ENCODE measurements around the gene ANO8.
"Not testable (repeated sequence)": the region's sequence is repeated elsewhere in the genome, so short reads cannot be mapped to it uniquely, and the experiment has no call there.

The ANO8 gene

GRCh38 chr19:17282488-17283125 lies 52.0 kb downstream of the ANO8 start:
- no peak for DNase-seq

DNA sequence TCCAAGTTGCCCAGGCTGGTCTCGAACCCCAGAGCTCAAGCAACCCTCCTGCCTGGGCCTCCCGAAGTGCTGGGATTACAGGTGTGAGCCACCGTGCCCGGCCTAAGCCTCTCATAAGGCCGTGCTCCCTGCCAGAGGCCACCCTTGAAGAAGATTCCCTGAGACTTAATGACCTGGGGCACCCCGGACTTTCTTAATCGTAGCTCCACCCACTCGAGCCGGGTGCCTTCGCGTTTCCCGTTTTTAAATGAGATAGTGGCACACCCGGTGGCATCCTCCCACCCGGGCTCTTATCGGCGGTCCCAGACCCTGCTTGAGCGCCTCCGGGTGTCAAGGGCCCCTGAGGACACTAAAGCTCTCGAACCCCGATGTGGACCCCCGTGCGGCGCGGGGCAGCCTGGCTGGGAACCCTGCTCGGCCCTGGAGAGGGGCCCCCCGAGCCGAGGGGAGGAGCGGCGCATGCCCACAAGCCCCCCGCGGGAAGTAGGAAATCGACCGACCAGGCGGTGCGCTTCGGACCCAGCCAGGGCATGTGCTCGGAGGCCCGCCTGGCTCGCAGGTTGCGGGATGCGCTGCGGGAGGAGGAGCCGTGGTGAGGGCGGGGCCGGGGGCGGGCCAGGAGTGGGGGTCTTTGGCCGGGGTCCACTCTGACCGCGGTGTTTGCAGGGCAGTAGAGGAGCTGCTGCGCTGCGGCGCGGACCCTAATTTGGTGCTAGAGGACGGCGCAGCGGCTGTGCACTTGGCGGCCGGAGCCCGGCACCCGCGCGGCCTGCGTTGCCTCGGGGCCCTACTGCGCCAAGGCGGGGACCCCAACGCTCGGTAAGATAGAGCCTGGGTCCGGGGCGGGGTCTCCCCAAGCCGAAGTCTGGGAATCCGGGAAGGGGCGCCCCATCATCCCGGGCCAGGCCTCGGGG lies 53.0 kb downstream of the ANO8 start, which contains the start of gene ANKLE1:
Gene ANKLE1 (plus strand): TSS at position 511 of the 914 bp plus-strand sequence. CDS start 20 bp downstream, at position 531.
- DNase-seq = no peak

DNA sequence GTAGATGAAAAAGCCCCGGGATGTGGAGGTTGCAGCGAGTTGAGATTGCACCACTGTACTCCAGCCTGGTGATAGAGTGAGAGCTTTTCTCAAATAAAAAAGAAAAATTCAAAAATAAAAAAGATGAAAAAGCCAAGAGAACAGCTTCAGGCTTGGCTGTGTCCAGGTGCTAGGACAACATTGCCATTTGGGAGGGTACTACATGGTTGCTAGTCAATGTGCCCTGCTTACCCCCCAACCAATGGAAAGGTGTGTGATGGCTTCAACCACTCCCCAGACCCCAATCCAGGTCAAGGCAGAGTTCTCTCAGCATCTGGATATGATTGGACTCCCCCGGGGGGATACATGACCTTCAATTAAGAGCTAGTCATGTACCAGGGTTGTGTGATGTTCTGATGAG lies 55.2 kb downstream of the ANO8 start:
- no peak for DNase-seq

GRCh38 chr19:17275441-17276175 lies 59.0 kb downstream of the ANO8 start:
- no peak for DNase-seq

DNA sequence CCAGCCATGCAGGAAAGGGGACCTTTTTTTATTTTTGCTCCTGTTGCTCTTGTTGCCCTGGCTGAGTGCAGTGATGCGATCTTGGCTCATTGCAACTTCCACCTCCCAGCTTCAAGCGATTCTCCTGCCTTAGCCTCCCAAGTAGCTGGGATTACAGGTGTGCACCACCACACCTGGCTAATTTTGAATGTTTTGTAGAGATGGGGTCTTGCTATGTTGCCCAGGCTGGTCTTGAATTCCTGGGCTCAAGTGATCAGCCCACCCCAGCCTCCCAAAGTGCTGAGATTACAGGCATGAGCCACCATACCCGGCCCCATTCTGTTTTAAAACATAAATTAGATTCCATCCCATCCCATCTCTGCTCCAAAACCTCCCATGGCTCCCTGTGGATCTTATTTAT lies 59.8 kb downstream of the ANO8 start:
- DNase-seq = not testable (repeated sequence)

All from NCI-H1417 treated with DMSO at 0.1 percent for 48 hours (cell line).